Measurements from ENCODE around the gene SRGN.
"Not testable (repeated sequence)": the region's sequence is repeated elsewhere in the genome, so short reads cannot be mapped to it uniquely, and the experiment has no call there.

The SRGN gene, protein sequence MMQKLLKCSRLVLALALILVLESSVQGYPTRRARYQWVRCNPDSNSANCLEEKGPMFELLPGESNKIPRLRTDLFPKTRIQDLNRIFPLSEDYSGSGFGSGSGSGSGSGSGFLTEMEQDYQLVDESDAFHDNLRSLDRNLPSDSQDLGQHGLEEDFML

GRCh38 chr10:69087590-69088470, at the start of gene SRGN:
SRGN (plus strand) TSS chr10:69088103; CDS start chr10:69088158, 55 bp downstream.
- peak; percentile 55 for DNase-seq (ENCODE audit: low read depth, low spot score)

DNA sequence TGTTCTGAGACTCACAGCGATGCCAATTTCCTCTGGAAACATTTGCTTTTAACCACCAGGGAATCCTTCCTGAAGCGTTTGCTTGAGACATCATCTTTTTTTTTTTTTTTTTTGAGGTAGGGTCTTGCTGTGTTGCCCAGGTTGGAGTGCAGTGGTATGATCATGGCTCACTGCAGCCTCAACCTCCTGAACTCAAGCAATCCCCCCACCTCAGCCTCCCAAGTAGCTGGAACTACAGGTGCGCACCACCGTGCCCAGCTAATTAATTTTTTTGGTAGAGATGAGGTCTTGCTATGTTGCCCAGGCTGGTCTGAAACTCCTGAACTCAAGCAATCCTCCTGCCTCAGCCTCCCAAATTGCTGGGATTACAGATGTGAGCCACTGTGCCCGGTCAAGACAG, 47.0 kb upstream of the SRGN start:
- DNase-seq (ENCODE audit: low read depth, low spot score): not testable (repeated sequence)

DNA sequence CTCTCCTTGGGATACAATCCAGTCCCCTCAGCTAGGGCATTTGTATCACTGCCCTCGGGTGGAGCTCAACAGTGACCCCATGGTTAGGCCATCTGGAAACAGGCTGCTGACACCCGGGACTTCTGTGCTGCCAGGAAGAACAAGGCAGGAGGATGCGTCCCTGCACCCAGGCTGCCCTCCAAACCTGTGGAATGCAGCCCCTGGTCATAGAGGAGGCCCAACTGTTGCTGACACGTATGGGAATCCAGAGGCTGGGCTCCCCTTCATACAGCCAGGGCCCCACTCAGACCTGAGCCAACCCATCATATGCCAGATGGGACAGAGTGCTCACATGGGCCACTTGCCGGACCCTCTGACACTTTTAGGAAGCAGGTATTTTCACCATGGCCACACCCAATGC, 45.5 kb upstream of the SRGN start:
- DNase-seq (ENCODE audit: low read depth, low spot score): no peak

- no peak for DNase-seq (ENCODE audit: low read depth, low spot score)
These were observed 45.1 kb upstream of the SRGN start for GRCh38 chr10:69042838-69043237.

DNA sequence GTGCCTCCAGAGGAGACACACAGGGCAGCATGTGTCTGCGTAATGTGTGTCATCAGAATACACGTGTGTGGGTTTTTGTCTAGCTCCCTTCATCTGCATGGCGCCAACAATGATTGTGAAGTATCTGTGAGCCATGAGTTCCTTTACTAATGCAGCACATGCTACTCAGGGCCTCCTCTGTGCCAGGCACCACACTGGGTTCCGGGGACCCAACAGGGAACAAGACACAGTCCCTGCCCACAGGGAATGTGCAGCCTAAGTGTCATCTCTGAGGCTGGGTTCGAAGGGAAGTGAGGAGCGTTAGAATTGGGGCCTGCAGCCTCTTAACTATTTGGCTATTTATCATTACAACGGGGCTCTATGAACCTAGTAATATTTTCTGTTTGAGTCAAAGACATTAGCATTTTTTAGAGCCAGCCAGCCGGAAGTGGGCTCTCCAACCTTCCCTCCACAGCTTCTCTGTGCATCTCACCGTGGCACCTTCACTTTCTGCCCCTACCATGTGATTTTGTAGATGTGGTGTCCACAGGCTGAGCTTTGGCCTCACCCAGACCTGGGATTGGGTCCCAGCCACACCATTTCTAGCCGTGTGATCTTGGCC, 43.9 kb upstream of the SRGN start:
- DNase-seq (ENCODE audit: low read depth, low spot score): no peak

- DNase-seq (ENCODE audit: low read depth, low spot score): no peak
These were observed 43.4 kb upstream of the SRGN start for GRCh38 chr10:69044546-69044945.

DNA sequence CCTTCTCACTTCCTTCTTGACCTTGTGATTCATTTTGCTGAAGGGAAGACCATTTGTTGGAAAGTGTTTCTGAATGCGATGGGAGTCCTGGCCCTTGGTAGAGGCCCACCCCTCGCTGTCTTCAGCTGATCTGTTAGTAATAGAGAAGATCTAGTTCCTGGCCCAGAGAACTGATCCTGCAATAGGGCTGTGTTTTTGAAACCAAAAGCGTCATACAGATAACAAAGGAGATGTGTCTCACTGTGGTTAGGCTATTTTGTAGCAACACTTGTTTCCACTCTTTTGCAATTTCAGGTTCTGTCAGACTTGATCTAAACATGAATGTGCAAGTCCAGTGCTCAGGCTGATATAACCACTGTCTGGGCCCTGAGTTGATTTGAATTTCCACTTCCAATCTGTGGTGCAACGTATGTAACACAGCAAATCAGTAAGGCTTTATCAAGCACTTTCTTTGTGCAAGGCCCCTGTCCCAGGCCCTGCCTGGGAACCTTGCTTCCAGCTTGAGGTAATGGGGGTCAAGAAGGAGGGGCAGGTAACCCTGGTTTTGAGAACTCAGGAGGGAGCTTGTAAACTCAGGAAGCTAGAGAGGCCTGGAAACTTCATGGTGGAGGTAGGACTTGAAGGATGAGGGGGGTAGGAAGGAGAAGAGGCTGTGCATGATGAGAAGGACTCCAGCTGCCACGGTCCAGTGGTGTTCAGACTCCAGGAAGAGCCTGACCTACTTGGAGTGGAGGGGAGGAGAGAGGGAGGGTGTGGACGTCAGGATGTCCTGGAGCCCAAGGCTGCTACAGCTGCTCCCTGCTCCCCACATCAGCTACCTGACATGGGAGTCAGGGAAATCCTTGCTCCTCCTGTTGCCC, 42.2 kb upstream of the SRGN start:
- no peak for DNase-seq (ENCODE audit: low read depth, low spot score)

- no peak for DNase-seq (ENCODE audit: low read depth, low spot score)
These were observed 40.6 kb upstream of the SRGN start for GRCh38 chr10:69047111-69047832.

DNA sequence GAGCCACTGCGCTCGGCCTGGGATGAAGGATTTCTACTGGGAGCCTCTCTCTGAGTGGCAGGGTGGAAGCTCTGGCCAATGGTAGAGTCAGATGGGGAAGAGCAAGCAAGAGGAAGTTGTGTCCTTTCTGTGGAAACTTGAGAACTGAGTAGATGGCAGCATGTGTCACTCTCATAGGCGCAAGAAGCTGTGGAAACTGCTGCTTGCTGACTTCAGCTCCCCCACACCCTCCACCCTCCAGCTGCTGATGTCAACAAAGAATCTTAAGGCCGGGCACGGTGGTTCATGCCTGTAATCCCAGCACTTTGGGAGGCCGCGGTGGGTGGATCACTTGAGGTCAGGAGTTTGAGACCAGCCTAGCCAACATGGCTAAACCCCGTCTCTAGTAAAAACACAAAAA, 39.8 kb upstream of the SRGN start:
- DNase-seq (ENCODE audit: low read depth, low spot score): no peak

- DNase-seq (ENCODE audit: low read depth, low spot score): no peak
These were observed 38.3 kb upstream of the SRGN start for GRCh38 chr10:69049566-69049961.

GRCh38 chr10:69051303-69051702, 36.6 kb upstream of the SRGN start:
- no peak for DNase-seq (ENCODE audit: low read depth, low spot score)

GRCh38 chr10:69051710-69052487, 36.0 kb upstream of the SRGN start:
- DNase-seq (ENCODE audit: low read depth, low spot score): no peak

- DNase-seq (ENCODE audit: low read depth, low spot score): no peak
These were observed 35.2 kb upstream of the SRGN start for GRCh38 chr10:69052736-69053135.

DNA sequence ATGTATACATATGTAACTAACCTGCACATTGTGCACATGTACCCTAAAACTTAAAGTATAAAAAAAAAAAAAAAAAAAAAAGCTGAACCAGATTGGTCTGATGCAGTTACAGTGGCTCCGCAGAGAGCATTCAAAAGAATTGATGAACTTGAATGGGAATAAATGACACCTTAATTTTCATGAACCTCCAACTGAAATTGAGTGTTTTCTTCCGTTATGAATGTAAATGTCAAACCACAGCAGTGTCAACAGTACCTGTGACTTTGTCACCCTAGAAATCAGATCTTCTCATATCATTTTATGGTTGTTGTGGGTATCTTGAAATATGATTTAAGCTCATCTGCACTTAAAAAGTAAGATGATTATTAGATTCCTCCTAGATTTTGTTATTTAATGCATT, 32.7 kb upstream of the SRGN start:
- no peak for DNase-seq (ENCODE audit: low read depth, low spot score)

GRCh38 chr10:69056129-69056528, 31.8 kb upstream of the SRGN start:
- DNase-seq (ENCODE audit: low read depth, low spot score): no peak

DNA sequence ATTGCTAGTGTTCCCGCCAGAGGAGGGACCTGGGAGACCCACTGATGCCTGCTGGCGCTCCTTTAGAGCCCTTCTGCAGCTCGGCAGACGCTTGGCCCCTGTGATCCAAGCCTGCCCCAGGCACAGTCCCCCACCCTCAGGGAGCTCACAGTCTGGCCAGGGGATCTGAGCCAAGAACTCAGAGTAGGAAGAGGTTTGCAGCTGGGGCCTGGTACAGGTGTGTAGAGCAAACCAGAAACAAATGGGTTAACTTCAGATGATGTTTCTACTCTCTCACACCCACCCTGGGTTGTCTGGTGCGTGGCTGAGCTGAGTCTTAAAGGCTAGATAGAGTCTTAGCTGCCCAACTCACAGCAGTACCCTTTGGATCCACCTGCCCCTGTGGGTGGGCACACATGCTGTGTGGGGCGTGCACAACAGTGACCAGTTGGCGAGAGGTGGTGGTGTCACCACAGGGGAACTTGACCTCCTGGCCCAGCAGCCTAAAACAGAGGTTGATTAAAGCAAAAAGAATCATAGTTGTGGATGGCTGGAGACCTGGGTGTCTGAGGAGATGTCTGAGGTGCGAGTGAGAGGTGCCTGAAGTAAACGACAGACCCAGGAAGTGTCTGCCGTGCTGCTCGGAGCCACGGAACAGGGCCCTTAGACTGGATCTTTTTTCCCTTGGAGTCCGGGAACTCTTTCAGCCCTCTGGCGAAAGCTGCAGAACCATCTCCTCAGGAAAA, 31.2 kb upstream of the SRGN start:
- no peak for DNase-seq (ENCODE audit: low read depth, low spot score)

DNA sequence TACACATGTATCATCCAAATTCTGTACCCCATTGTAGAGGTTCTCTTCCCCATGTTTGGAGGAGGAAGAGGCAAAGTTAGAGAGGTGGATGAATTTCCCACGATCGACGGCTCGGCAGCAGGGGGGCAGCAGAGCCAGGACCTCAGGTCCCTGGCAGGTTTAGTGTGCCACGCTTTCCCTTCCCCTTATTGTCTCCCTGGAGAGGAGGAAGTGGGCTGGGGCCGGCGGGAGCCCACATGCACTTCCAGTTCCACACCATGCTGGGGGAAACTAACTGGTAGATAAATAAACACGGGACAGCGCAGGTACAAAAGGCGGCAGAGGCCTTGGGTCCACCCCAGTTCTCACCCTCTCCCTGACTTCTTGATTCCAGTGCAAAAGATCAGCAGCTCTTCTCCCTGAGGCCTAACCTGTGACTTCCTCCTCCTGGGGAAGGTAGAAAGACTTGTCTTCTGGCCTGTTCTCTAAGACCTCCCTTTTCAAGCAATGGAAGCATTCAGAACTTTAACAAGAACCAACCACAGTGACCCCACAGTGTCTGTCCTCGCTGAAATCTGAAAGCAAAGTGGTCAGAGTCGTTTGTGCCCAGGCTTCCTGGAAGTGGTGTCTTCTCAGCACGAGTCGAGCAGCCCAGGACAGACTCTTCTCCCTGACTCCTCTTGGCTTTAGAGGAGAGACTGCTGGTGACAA, 30.5 kb upstream of the SRGN start:
- DNase-seq (ENCODE audit: low read depth, low spot score): no peak

DNA sequence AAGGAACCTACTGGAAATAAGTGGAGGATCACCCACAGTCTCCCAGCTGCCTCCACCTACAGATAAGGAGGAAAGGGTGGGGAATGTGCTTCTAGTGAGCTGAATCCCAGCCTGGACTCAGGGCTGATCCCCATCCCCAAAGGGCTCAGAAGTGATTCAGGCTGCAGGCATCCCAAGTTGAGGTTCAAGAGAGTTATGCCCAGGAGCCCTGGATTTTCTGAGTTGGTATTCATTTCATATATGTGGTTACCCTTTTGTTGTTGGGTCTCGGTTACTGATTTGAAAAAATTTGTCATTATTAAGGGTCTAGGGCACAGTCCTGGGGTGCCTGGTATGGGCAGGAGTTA, 30.0 kb upstream of the SRGN start:
- no peak for DNase-seq (ENCODE audit: low read depth, low spot score)

DNA sequence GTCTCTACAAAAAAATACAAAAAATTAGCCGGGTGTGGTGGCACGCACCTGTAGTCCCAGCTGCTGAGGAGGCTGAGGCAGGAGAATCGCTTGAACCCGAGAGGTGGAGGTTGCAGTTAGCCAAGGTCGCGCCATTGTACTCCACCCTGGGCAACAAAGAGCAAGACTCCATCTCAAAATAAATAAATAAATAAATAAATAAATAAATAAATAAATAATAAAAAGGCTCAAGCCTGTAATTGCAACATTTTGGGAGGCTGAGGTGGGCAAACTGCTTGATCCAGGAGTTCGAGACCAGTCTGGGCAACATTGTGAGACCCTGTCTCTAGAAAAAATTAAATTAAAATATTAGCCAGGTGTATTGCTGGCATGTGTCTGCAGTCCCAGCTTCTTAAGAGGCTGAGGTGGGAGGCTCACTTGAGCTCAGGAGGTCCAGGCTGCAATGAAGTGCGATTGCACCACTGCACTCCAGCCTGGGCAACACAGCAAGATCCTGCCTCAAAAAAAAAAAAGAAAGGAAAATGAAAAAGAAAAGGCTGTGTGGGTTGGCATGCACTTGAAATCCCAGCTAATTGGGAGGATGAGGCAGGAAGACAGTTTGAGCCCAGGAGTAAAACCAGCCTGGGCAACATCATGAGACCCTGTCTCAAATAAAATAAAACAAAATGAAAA, 27.6 kb upstream of the SRGN start:
- no peak for DNase-seq (ENCODE audit: low read depth, low spot score)

Measured in brain pericyte (primary cell).